ENCODE data around the gene ZNF124.
A peak's percentile ranks its signal among the peaks of the same experiment; 100 is the strongest.
"Not testable (repeated sequence)": the region's sequence is repeated elsewhere in the genome, so short reads cannot be mapped to it uniquely, and the experiment has no call there.

The ZNF124 gene

GRCh38 chr1:247171875-247172563 is at the start of gene ZNF124:
ZNF124 (minus strand) TSS chr1:247172020; CDS start chr1:247171877, 143 bp downstream.
- DNase-seq = not testable (repeated sequence)

GRCh38 chr1:247220280-247220679 is 48.5 kb upstream of the ZNF124 start:
- not testable (repeated sequence) for DNase-seq

GRCh38 chr1:247218121-247218651 is 46.4 kb upstream of the ZNF124 start:
- no peak for DNase-seq

GRCh38 chr1:247216261-247216660 is 44.4 kb upstream of the ZNF124 start:
- no peak for DNase-seq

GRCh38 chr1:247212627-247213617 is 41.1 kb upstream of the ZNF124 start:
- no peak for DNase-seq

GRCh38 chr1:247212012-247212411 is 40.2 kb upstream of the ZNF124 start:
- no peak for DNase-seq

GRCh38 chr1:247211339-247211738 is 39.5 kb upstream of the ZNF124 start:
- DNase-seq = no peak

- DNase-seq = peak; percentile 97
Measured at GRCh38 chr1:247210376-247211117, 38.7 kb upstream of the ZNF124 start.

GRCh38 chr1:247210062-247210375 is 38.2 kb upstream of the ZNF124 start:
- no peak for DNase-seq

GRCh38 chr1:247209396-247209795 is 37.6 kb upstream of the ZNF124 start:
- DNase-seq = no peak

- DNase-seq = no peak
Measured at GRCh38 chr1:247204177-247204647, 32.4 kb upstream of the ZNF124 start.

- no peak for DNase-seq
Measured at GRCh38 chr1:247198781-247199180, 27.0 kb upstream of the ZNF124 start.

GRCh38 chr1:247193958-247194357 is 22.1 kb upstream of the ZNF124 start:
- no peak for DNase-seq

GRCh38 chr1:247189981-247190798 is 18.4 kb upstream of the ZNF124 start:
- no peak for DNase-seq

- no peak for DNase-seq
Measured at GRCh38 chr1:247185667-247186066, 13.8 kb upstream of the ZNF124 start.

- DNase-seq = no peak
Measured at GRCh38 chr1:247184254-247184653, 12.4 kb upstream of the ZNF124 start.

- no peak for DNase-seq
Measured at GRCh38 chr1:247182994-247183393, 11.2 kb upstream of the ZNF124 start.

GRCh38 chr1:247180581-247180980 is 8.8 kb upstream of the ZNF124 start:
- no peak for DNase-seq

GRCh38 chr1:247177755-247178154 is 5.9 kb upstream of the ZNF124 start:
- DNase-seq = no peak

GRCh38 chr1:247175458-247175857 is 3.6 kb upstream of the ZNF124 start:
- DNase-seq = no peak

- no peak for DNase-seq
Measured at GRCh38 chr1:247173431-247173830, 1.6 kb upstream of the ZNF124 start.

GRCh38 chr1:247172996-247173395 is 1.2 kb upstream of the ZNF124 start:
- no peak for DNase-seq
